Esophagus muscularis mucosa (tissue), 4 donors: Measurements from ENCODE around the gene HOXA9. TPM values are rescaled to one million over a fixed set of nuclear protein-coding genes. Genes with fewer than 3 reads are reported as not detected.
A peak's percentile ranks its signal among the peaks of the same experiment; 100 is the strongest.

Experiments used
- DNase-seq: peaks from one replicate; pipeline ENCODE4 v3.0.0-alpha.2; 2017; ENCODE audit errors: extremely low spot score
- H3K27ac ChIP-seq, 4 donors: fragments of 200-600 bp; sonication (generic); replicated peaks in 1 of 4; 1 replicate in 3 of 4; 2 replicates in 1 of 4; pipeline ENCODE4 v1.5.1; 2016 to 2019; ENCODE audit warnings: mild to moderate bottlenecking in 1 of 4
- H3K27me3 ChIP-seq, 4 donors: fragments of 200-600 bp; sonication (generic); one replicate each; pipeline versions ENCODE4 v1.5.1 to v1.6.0; 2016 to 2019
- H3K36me3 ChIP-seq, 4 donors: fragments of 200-600 bp; sonication (generic); one replicate each; pipeline ENCODE4 v1.5.1; 2016 to 2019
- H3K4me1 ChIP-seq, 4 donors: fragments of 200-600 bp; sonication (generic); one replicate each; pipeline ENCODE4 v1.5.1; 2016 to 2019
- H3K4me3 ChIP-seq, 4 donors: fragments of 200-600 bp; sonication (generic); 1 replicate in 2 of 4; 2 replicates in 2 of 4; pipeline ENCODE4 v1.5.1; 2016 to 2019; ENCODE audit warnings: mild to moderate bottlenecking in 4 of 4, moderate library complexity in 1 of 4
- H3K9me3 ChIP-seq, 4 donors: fragments of 200-600 bp; sonication (generic); 1 replicate in 3 of 4; 2 replicates in 1 of 4; pipeline ENCODE4 v1.5.1; 2016 to 2019
- EP300 ChIP-seq: sonication (generic); formaldehyde crosslinking; IDR thresholded peaks from one replicate; pipeline ENCODE4 v1.6.1; 2017; ENCODE audit warnings: antibody characterized with exemption
- POLR2A ChIP-seq: fragments of 450-650 bp; IDR thresholded peaks from one replicate; pipeline ENCODE4 v1.6.1; 2017; ENCODE audit warnings: antibody characterized with exemption, moderate library complexity, mild to moderate bottlenecking, low read depth
- POLR2AphosphoS5 ChIP-seq, 2 donors: sonication (generic); formaldehyde crosslinking; IDR thresholded peaks; one replicate each; pipeline ENCODE4 v1.6.1; 2017; ENCODE audit warnings: antibody characterized with exemption in 2 of 2
- WGBS: methylation state at CpG from one replicate; pipeline ENCODE4 v1.1.5; 2018; 5-methylcytosine and 5-hydroxymethylcytosine counted together
- intact Hi-C: fragments of 100-400 bp; cut with DNase I; formaldehyde crosslinking; loops from one replicate; pipeline ENCODE4 v1.15.1; 2023
- total RNA-seq, 4 donors: library from RNA; depleted of rRNA; stranded (reverse); fragments of >200 nt; gene quantifications; one replicate each; pipeline versions ENCODE4 v1.1.0 to v1.2.1, GENCODE V29; 2016
- TF ChIP-seq, protein P1 (sequence below), 3 experiments: fragments of 200-600 bp in 2 of 3; fragments of 450-650 bp in 1 of 3; sonication (generic) in 2 of 3; IDR thresholded peaks; one replicate each; pipeline ENCODE4 v1.5.1; 2017 to 2019; ENCODE audit warnings: antibody characterized with exemption in 3 of 3, mild to moderate bottlenecking in 2 of 3, moderate library complexity in 1 of 3

Gene HOXA9
- total RNA-seq, 4 donors from 2014 or later = 0.50 TPM; not detected in 3

DNA sequence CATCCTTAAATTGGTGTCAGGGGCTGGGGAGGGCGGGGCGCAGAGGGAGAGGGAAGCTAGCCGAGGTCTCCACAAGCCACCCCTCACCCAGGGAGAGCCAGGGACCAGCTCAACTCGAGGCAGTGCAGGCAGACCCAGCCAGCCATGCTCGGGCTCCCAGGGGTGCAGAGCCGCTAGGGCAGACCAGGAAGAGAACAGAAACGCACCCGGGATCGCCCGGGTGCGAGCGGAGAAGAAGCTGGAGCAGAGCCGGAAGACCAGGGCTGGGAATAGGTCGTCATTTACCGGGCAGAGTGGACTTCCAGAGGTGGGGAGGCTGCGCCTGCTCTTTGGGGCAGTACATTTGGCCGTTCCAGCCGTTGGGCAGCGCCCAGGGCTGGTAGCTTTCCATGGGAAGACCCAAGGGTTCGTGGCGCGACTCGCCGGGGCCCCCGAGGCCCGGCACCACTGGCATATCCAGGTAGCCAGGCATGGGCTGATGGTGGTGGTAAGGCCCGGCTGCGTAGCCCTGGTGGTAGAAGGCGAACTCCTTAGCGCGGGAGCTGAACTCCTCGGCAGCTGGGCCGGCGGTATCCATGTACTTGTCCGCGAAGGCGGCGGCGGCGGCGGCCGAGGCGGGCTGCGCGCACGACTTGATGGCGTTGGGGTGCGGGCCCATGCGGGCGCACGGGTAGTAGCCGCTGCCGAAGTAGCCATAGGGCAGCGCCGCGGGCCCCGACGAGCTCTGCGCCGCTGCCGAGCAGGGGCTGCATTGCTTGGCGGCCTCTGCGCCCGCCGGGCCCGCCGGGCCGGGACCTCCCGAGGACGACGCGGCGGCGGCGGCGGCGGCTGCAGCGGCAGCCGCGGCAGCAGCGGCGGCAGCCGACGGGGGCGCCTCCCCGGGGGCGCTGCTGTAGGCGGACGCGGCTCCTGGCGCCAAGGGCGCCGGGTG lies 33.8 kb upstream of the HOXA9 start:
- TF ChIP-seq POLR2A (no peak), POLR2AphosphoS5 (IDR thresholded peaks at IDR 0.05) (no peak), EP300 (no peak)
- TF ChIP-seq, protein P1, sequence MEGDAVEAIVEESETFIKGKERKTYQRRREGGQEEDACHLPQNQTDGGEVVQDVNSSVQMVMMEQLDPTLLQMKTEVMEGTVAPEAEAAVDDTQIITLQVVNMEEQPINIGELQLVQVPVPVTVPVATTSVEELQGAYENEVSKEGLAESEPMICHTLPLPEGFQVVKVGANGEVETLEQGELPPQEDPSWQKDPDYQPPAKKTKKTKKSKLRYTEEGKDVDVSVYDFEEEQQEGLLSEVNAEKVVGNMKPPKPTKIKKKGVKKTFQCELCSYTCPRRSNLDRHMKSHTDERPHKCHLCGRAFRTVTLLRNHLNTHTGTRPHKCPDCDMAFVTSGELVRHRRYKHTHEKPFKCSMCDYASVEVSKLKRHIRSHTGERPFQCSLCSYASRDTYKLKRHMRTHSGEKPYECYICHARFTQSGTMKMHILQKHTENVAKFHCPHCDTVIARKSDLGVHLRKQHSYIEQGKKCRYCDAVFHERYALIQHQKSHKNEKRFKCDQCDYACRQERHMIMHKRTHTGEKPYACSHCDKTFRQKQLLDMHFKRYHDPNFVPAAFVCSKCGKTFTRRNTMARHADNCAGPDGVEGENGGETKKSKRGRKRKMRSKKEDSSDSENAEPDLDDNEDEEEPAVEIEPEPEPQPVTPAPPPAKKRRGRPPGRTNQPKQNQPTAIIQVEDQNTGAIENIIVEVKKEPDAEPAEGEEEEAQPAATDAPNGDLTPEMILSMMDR (IDR thresholded peaks at IDR 0.05) = no peak
- DNase-seq = no peak
- intact Hi-C loops = loop anchor here (5.0 to 10.0 kb wide), 4 partner anchors 723 to 1073 kb away; no protein-coding TSS in a partner anchor
- 4% methylated on average over 23 of the region's 93 CpGs for WGBS
- Histone ChIP-seq H3K36me3 (no peaks in the 10 kb centered on the region), H3K27ac (no peak overlapping the region), H3K4me3 (peak overlapping the region; percentile 17 to 51 (median 24)), H3K4me1 (peaks cover 16 to 44% (median 41%) of the 10 kb centered on the region in 4 donors), H3K9me3 (no peaks in the 10 kb centered on the region), H3K27me3 (peaks cover 14 to 100% (median 88%) of the 10 kb centered on the region in 4 donors)

DNA sequence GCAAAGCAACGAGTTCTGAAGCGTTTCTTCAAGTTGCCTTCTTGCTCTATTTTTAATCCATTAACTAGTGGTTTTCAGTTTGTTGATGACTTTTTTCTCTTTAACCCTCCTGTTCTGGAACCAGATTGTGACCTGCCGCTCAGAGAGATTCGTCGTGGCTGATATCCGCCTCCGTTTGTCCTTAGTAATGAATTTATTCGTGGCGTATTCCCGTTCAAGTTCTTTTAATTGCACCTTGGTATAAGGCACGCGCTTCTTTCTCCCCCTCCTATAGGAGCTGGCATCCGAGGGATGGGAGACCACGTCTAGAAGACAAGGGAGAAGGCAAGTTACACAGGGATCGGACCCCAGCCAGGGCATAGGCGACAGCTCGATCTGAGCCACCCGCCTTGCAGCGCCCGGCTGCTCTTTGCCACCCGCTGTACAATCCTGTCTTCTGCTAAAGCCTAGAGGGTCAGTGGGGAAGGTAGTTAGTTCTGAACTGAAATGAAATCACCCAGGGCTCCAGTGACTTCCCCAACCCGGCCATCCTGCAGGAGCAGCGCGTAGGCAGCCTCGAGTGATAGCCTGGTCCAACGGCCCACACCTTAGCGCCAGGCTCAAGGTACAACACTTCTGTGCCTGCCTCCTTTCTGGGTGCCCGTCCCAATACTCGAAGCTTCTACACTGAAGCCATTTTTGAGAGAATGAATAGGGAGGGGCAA lies 33.0 kb upstream of the HOXA9 start:
- TF ChIP-seq POLR2A (no peak), POLR2AphosphoS5 (IDR thresholded peaks at IDR 0.05) (no peak), EP300 (no peak)
- TF ChIP-seq, protein P1 (IDR thresholded peaks at IDR 0.05) = no peak
- no peak for DNase-seq
- Histone ChIP-seq H3K36me3 (no peaks in the 10 kb centered on the region), H3K4me3 (no peak overlapping the region), H3K27me3 (peaks cover 13 to 100% (median 88%) of the 10 kb centered on the region in 4 donors), H3K4me1 (peaks cover 17 to 50% (median 45%) of the 10 kb centered on the region in 4 donors), H3K9me3 (no peaks in the 10 kb centered on the region), H3K27ac (no peak overlapping the region)
- intact Hi-C loops = loop anchor here (5.0 to 10.0 kb wide), 4 partner anchors 724 to 1074 kb away; no protein-coding TSS in a partner anchor
- 13% methylated on average over 29 of the region's 29 CpGs for WGBS

DNA sequence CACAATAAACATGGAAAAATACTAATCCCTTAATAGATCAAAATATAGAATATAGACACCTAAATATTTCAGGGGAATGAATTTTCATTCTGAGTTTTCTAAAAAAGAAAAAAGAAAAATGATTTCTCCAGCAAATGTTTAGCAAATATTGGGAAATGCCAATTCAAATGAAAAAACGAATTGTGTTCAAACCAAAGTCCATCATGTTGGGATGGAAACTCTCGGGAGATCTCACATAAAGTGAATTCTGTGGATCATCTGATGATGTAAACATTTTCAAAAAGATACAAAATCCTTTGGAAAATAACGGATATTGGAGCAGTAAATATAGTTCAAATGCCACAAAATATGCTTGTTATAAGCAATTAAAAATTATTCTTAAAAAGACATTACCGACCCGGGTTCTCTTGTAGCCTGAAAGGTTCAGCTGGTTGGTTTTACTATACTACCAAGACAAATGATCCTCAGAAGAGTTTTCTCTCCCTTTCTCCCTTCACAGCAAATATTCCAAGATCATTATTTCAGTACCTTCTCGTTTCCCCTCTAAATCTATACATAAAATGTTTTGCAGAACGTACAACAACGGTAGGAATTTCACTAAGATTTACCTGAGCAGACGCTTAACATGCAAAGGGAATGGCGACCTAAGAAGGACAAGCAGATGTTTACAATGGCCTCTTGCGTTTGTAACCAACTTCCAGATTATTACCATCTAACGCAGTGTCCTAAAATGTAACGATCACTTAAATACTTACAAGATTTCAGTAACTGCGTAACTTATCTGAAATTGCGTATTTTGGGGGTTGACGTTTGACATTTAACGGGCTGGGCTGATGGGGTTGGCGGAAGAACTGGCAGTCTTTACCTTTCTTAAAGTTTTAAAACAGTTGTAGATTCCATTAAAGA lies 32.1 kb upstream of the HOXA9 start:
- TF ChIP-seq, protein P1 (IDR thresholded peaks at IDR 0.05) = no peak
- no peak for TF ChIP-seq POLR2AphosphoS5 (IDR thresholded peaks at IDR 0.05)
- no peak for TF ChIP-seq EP300
- TF ChIP-seq POLR2A = no peak
- intact Hi-C loops = loop anchor here (5.0 to 10.0 kb wide), 4 partner anchors 725 to 1075 kb away; no protein-coding TSS in a partner anchor
- Histone ChIP-seq H3K9me3 (no peaks in the 10 kb centered on the region), H3K27me3 (peaks cover 10 to 100% (median 87%) of the 10 kb centered on the region in 4 donors), H3K36me3 (no peaks in the 10 kb centered on the region), H3K4me1 (peaks cover 24 to 58% (median 54%) of the 10 kb centered on the region in 4 donors), H3K4me3 (no peak overlapping the region), H3K27ac (no peak overlapping the region)
- WGBS = 24% methylated on average over 18 of the region's 18 CpGs
- DNase-seq = no peak

DNA sequence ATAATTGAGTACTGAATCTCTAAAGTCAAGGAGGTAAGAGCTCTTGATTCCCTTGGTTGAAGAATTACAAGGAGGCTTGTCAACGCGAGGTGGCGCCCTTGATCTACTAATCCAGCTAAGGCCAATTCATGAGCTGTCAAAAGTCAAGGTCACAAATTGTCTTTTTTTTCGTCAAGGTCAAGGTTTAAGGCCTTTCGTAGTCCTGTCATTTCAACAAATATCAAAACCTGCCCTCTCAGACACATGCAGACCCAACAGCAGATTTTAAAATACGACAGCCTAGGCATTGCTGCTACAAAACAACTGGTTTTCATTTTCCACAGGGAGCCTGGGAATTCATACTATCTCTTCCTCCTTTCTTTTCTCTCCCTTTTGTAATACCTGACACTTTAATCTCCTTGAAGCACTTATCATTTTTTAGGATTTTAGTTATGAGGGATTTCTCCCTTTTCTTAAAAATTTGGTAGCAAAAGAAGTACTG lies 31.0 kb upstream of the HOXA9 start:
- TF ChIP-seq POLR2A = no peak
- TF ChIP-seq EP300 = no peak
- TF ChIP-seq POLR2AphosphoS5 (IDR thresholded peaks at IDR 0.05) = peak in 1 of 2 donors; percentile 22
- TF ChIP-seq, protein P1 (IDR thresholded peaks at IDR 0.05) = peak; percentile 61 to 70 (median 66)
- Histone ChIP-seq H3K9me3 (no peaks in the 10 kb centered on the region), H3K27ac (no peak overlapping the region), H3K27me3 (peaks cover 10 to 100% (median 85%) of the 10 kb centered on the region in 4 donors), H3K36me3 (no peaks in the 10 kb centered on the region), H3K4me3 (no peak overlapping the region), H3K4me1 (peaks cover 28 to 54% (median 50%) of the 10 kb centered on the region in 4 donors)
- DNase-seq = no peak
- intact Hi-C loops = loop anchor here (5.0 to 10.0 kb wide), 4 partner anchors 726 to 1076 kb away; no protein-coding TSS in a partner anchor
- WGBS = 4% methylated on average over 6 of the region's 6 CpGs
